Hepatocyte (in vitro differentiated cells): ENCODE data around the gene FGB. TPM values are rescaled to one million over a fixed set of nuclear protein-coding genes. Genes with fewer than 3 reads are reported as not detected.

Source experiments
- DNase-seq: peaks from one replicate; pipeline ENCODE4 v3.0.0-alpha.2; 2016; ENCODE audit warnings: low spot score
- H2AFZ ChIP-seq: fragments of 200-600 bp; sonication (generic); 2 replicates; pipeline ENCODE4 v1.6.0; 2016; ENCODE audit warnings: antibody characterized with exemption, mild to moderate bottlenecking
- H3K27ac ChIP-seq: fragments of 200-600 bp; sonication (generic); 2 replicates; pipeline ENCODE4 v1.5.1; 2016; ENCODE audit warnings: mild to moderate bottlenecking
- H3K27me3 ChIP-seq: fragments of 200-600 bp; sonication (generic); 2 replicates; pipeline ENCODE4 v1.6.1; 2016
- H3K36me3 ChIP-seq: fragments of 200-600 bp; sonication (generic); replicated peaks from 2 replicates; pipeline ENCODE4 v1.5.1; 2016; ENCODE audit warnings: low read depth; ENCODE audit not compliant: insufficient read depth
- H3K4me1 ChIP-seq: fragments of 200-600 bp; sonication (generic); 2 replicates; pipeline ENCODE4 v1.5.1; 2016; ENCODE audit warnings: mild to moderate bottlenecking, moderate library complexity; ENCODE audit not compliant: insufficient read depth
- H3K4me2 ChIP-seq: fragments of 200-600 bp; sonication (generic); 2 replicates; pipeline ENCODE4 v1.6.0; 2016
- H3K4me3 ChIP-seq: fragments of 200-600 bp; sonication (generic); 2 replicates; pipeline ENCODE4 v1.5.1; 2016; ENCODE audit warnings: mild to moderate bottlenecking
- H3K79me2 ChIP-seq: fragments of 200-600 bp; sonication (generic); 2 replicates; pipeline ENCODE4 v1.6.0; 2017; ENCODE audit warnings: mild to moderate bottlenecking
- H3K9me2 ChIP-seq: fragments of 200-600 bp; sonication (generic); replicated peaks from 2 replicates; pipeline ENCODE4 v1.6.0; 2017; ENCODE audit warnings: mild to moderate bottlenecking; ENCODE audit not compliant: insufficient read depth
- H3K9me3 ChIP-seq: fragments of 200-600 bp; sonication (generic); 2 replicates; pipeline ENCODE4 v1.5.1; 2016; ENCODE audit warnings: low read depth, mild to moderate bottlenecking
- H4K20me1 ChIP-seq: fragments of 200-600 bp; sonication (generic); 2 replicates; pipeline ENCODE4 v1.6.0; 2016; ENCODE audit warnings: mild to moderate bottlenecking; ENCODE audit not compliant: insufficient read depth, poor library complexity, severe bottlenecking
- EZH2 ChIP-seq: fragments of 200-600 bp; sonication (generic); IDR thresholded peaks from 2 replicates; pipeline ENCODE4 v1.6.1; 2016; ENCODE audit warnings: antibody characterized with exemption, mild to moderate bottlenecking, borderline replicate concordance
- EZH2phosphoT487 ChIP-seq: fragments of 200-600 bp; sonication (generic); IDR thresholded peaks from one replicate; pipeline ENCODE4 v1.6.1; 2018; ENCODE audit warnings: antibody characterized with exemption, mild to moderate bottlenecking, low read depth, moderate library complexity; ENCODE audit not compliant: unreplicated experiment, severe bottlenecking
- WGBS: methylation state at CpG from one replicate; pipeline ENCODE4 v1.1.6; 2016; ENCODE audit warnings: low lambda C conversion rate; ENCODE audit errors: missing lambda C conversion rate; 5-methylcytosine and 5-hydroxymethylcytosine counted together
- polyA plus RNA-seq: library from polyadenylated mRNA; unstranded; fragments of >200 nt; fragmentation: Nextera tagmentation; extraction: Ambion mirVana; gene quantifications from 2 replicates; pipeline ENCODE4 v1.2.1, GENCODE V29; 2016
- total RNA-seq: library from RNA; depleted of rRNA; stranded (reverse); fragments of >200 nt; gene quantifications from 2 replicates; pipeline ENCODE4 v1.2.3, GENCODE V29; 2014
- TF ChIP-seq, protein P1 (sequence below): fragments of 200-600 bp; sonication (generic); IDR thresholded peaks from 2 replicates; pipeline ENCODE4 v1.5.1; 2016; ENCODE audit warnings: antibody characterized with exemption, mild to moderate bottlenecking; ENCODE audit not compliant: poor library complexity

The FGB gene
- total and polyA plus RNA-seq, 2 experiments from 2014 or later, result 1,901 to 2,096 TPM

DNA sequence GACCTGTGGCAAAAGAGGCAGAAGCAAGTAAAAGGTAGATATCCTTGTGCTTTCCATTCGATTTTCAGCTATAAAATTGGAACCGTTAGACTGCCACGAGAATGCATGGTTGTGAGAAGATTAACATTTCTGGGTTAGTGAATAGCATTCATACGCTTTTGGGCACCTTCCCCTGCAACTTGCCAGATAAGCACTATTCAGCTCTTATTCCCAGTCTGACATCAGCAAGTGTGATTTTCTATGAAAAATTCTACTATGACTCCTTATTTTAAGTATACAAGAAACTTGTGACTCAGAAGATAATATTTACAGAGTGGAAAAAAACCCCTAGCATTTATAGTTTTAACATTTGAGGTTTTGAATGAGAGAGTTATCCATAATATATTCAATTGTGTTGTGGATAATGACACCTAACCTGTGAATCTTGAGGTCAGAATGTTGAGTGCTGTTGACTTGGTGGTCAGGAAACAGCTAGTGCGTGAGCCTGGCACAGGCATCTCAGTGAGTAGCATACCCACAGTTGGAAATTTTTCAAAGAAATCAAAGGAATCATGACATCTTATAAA is 3.9 kb downstream of the FGB start:
- no peak overlapping the region for H3K27ac ChIP-seq
- no peaks in the 10 kb centered on the region for H3K27me3 ChIP-seq
- TF ChIP-seq, protein P1, sequence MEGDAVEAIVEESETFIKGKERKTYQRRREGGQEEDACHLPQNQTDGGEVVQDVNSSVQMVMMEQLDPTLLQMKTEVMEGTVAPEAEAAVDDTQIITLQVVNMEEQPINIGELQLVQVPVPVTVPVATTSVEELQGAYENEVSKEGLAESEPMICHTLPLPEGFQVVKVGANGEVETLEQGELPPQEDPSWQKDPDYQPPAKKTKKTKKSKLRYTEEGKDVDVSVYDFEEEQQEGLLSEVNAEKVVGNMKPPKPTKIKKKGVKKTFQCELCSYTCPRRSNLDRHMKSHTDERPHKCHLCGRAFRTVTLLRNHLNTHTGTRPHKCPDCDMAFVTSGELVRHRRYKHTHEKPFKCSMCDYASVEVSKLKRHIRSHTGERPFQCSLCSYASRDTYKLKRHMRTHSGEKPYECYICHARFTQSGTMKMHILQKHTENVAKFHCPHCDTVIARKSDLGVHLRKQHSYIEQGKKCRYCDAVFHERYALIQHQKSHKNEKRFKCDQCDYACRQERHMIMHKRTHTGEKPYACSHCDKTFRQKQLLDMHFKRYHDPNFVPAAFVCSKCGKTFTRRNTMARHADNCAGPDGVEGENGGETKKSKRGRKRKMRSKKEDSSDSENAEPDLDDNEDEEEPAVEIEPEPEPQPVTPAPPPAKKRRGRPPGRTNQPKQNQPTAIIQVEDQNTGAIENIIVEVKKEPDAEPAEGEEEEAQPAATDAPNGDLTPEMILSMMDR, result no peak
- TF ChIP-seq EZH2 (no peak), EZH2phosphoT487 (no peak)
- no peaks in the 10 kb centered on the region for H3K9me2 ChIP-seq
- no peaks in the 10 kb centered on the region for H3K36me3 ChIP-seq
- H4K20me1 ChIP-seq, result no peaks in the 10 kb centered on the region
- peaks cover 18% of the 10 kb centered on the region for H3K79me2 ChIP-seq
- no peak overlapping the region for H3K4me3 ChIP-seq
- H2AFZ ChIP-seq, result no peak overlapping the region
- peak overlapping the region; percentile 67 for H3K4me2 ChIP-seq
- H3K9me3 ChIP-seq, result no peaks in the 10 kb centered on the region
- 83% methylated on average over 5 of the region's 5 CpGs for WGBS
- H3K4me1 ChIP-seq, result no peaks in the 10 kb centered on the region
- no peak for DNase-seq

DNA sequence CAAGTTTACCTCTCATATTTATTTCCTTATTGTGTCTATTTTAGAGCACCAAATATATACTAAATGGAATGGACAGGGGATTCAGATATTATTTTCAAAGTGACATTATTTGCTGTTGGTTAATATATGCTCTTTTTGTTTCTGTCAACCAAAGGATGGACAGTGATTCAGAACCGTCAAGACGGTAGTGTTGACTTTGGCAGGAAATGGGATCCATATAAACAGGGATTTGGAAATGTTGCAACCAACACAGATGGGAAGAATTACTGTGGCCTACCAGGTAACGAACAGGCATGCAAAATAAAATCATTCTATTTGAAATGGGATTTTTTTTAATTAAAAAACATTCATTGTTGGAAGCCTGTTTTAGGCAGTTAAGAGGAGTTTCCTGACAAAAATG is 6.2 kb downstream of the FGB start:
- DNase-seq, result no peak
- H3K4me2 ChIP-seq, result no peak overlapping the region

DNA sequence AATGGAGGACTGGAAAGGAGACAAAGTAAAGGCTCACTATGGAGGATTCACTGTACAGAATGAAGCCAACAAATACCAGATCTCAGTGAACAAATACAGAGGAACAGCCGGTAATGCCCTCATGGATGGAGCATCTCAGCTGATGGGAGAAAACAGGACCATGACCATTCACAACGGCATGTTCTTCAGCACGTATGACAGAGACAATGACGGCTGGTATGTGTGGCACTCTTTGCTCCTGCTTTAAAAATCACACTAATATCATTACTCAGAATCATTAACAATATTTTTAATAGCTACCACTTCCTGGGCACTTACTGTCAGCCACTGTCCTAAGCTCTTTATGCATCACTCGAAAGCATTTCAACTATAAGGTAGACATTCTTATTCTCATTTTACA is 6.8 kb downstream of the FGB start:
- Histone ChIP-seq H3K79me2 (peaks cover 6% of the 10 kb centered on the region), H3K4me2 (no peak overlapping the region), H3K9me2 (no peaks in the 10 kb centered on the region), H2AFZ (no peak overlapping the region), H4K20me1 (no peaks in the 10 kb centered on the region), H3K36me3 (no peaks in the 10 kb centered on the region), H3K9me3 (no peaks in the 10 kb centered on the region), H3K27me3 (no peaks in the 10 kb centered on the region), H3K4me3 (no peak overlapping the region), H3K4me1 (no peaks in the 10 kb centered on the region), H3K27ac (no peak overlapping the region)
- DNase-seq, result no peak
- TF ChIP-seq EZH2phosphoT487 (no peak), EZH2 (no peak)
- TF ChIP-seq, protein P1, result no peak
- WGBS, result 97% methylated on average over 5 of the region's 5 CpGs

More for the DNA sequence above, 6.2 kb downstream of the FGB start:
- Histone ChIP-seq H3K36me3 (no peaks in the 10 kb centered on the region), H3K4me3 (no peak overlapping the region), H3K27me3 (no peaks in the 10 kb centered on the region), H2AFZ (no peak overlapping the region), H4K20me1 (no peaks in the 10 kb centered on the region), H3K9me3 (no peaks in the 10 kb centered on the region), H3K9me2 (no peaks in the 10 kb centered on the region), H3K4me1 (no peaks in the 10 kb centered on the region), H3K27ac (no peak overlapping the region), H3K79me2 (peaks cover 11% of the 10 kb centered on the region)
- no peak for TF ChIP-seq EZH2
- no peak for TF ChIP-seq EZH2phosphoT487
- TF ChIP-seq, protein P1, result no peak
- WGBS, result 57% methylated on average over 3 of the region's 3 CpGs
